HL-60 (cell line): ENCODE results near the gene MFSD6.

Experiments used
- CTCF ChIP-seq: IDR thresholded peaks from one replicate; pipeline ENCODE4 v1.5.1; 2011; ENCODE audit warnings: low read length, control low read depth, inconsistent platforms; ENCODE audit not compliant: insufficient read depth
- POLR2AphosphoS5 ChIP-seq: IDR thresholded peaks from 2 replicates; pipeline ENCODE4 v1.6.1; 2012; ENCODE audit warnings: low read depth

- TF ChIP-seq CTCF (no peak), POLR2AphosphoS5 (no peak)
Measured at GRCh38 chr2:190488516-190489233, 80.5 kb downstream of the MFSD6 start.
